NCI-H1436 (cell line): ENCODE measurements around the gene NEDD4L.
A peak's percentile ranks its signal among the peaks of the same experiment; 100 is the strongest.
"Not testable (repeated sequence)": the region's sequence is repeated elsewhere in the genome, so short reads cannot be mapped to it uniquely, and the experiment has no call there.

Experiments
- DNase-seq: peaks from one replicate; lab custom pipeline; 2025; lab: John Stamatoyannopoulos, UW

Gene NEDD4L

GRCh38 chr18:58156516-58156915 is 112.5 kb downstream of the NEDD4L start:
- no peak for DNase-seq

- DNase-seq: no peak
Observed at GRCh38 chr18:58157237-58157636, 113.2 kb downstream of the NEDD4L start.

DNA sequence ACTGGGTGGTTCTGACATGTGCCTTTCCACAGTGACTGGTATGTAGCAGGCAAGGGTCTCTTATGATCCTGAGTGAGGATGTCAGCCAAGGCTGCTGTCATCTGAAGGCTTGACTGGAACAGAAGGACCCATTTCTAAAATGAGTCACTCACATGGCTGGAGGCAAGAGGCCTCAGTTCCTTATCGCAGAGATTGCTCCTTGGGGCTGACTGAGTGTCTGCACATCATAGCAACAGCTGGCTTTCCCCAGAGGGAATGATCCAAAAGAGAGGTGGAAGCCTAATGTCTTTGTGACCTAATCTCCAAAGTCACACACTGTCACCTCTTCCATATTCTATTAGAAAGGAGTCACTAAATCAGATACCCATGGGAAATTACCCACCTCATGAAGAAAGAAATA is 114.0 kb downstream of the NEDD4L start:
- DNase-seq: no peak

GRCh38 chr18:58158459-58158858 is 114.4 kb downstream of the NEDD4L start:
- DNase-seq: no peak

DNA sequence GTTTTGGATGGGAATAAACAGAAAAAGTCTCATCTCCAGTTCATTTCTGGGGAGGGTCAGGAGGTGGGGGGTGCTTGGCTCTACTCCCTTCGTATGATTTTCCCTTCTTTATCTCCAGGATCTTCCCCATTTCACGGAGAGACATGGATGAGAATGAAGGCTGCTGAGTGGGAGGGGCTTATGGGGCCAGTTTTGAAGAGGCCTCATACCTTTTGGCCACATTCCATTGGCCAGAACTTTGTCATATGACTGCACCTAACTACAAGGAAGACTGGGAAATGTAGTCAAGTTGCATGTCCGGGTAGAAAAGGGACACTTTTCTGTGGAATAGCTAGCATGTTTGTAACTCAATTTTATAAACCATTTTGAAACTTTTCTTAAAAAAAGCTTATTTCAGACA is 117.6 kb downstream of the NEDD4L start:
- DNase-seq: no peak

GRCh38 chr18:58162127-58162526 is 118.1 kb downstream of the NEDD4L start:
- DNase-seq: no peak

DNA sequence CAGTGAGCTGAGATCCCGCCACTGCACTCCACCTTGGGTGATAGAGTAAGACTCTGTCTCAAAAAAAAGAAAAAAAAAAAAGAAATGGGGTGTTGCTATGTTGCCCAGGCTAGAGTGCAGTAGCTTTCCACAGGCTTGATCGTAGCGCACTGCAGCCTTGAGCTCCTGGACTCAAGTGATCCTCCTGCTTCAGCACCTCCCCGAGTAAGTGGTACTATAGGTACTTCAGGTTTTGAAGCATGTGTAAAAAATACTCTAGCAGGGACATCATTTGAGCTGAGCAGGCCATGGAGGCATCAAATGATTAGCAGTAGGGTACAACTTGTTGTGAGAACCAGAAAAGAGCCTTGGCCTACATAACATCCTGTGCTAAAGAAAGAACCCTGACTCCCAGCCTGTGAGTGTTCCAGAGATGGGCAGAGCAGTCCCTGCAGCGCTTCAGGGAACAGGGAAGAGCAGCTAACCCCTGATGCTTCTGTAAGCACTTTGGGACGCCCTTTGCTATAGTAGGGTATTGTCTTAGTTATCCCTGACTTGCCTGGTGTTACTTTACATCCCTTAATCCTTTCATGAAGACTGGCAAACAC is 119.1 kb downstream of the NEDD4L start:
- DNase-seq: no peak

- no peak for DNase-seq
Observed at GRCh38 chr18:58166278-58166844, 122.3 kb downstream of the NEDD4L start.

GRCh38 chr18:58167073-58167472 is 123.0 kb downstream of the NEDD4L start:
- no peak for DNase-seq

DNA sequence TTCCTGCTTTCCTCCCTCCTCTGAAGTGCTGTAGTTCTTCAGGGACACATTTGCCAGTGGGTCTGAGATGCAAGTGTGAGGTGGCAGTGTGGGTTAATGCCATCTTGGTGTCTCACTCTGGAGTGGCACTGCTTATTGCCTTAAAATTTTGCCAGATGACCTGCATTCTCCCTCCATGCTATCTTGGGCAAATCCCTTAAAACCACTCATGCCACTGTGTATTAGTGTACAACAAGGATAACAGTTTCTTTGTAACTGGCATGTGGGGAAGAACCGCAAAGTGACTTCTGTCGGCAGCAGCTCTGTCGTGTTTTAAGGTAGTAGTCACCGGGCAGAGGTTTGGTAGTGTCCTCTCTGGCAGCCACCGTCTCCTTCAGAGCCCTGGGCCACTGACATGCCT is 124.2 kb downstream of the NEDD4L start:
- no peak for DNase-seq

GRCh38 chr18:58168993-58169392 is 125.0 kb downstream of the NEDD4L start:
- DNase-seq: no peak

DNA sequence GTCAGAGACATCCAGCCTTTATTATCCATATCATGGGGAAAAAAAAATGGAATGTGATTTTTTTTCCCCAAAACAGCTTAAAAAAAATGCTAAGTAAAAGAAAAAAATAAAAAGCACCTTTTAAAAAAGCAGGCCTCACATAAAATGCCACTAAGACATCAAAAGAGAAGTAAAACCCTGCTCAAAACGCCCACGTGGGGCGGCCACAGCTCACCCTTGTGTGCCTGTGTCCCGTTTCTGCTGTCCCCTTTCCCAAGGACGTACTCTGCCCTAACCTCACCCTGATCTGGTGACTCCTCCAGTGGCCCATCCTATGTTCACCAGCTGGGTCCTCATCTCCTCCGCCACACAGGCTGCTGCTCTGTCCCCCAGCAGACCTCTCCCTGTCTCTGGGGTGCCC is 125.4 kb downstream of the NEDD4L start:
- DNase-seq: no peak

DNA sequence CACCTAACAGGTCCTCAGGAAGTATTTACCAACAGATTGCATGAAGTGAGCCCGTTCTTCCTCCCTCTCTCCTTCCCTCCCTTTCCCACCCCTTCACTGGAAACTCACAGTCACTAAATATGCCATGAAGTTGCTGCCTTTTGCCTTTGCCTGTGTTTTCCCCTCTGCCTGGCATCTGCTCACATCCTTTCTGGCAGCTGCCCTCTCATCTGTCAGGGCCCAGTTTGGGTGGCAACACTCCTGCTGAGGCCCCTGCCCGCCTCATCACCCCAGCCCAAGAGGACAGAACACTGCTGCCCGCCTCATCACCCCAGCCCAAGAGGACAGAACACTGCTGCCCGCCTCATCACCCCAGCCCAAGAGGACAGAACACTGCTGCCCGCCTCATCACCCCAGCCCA is 126.0 kb downstream of the NEDD4L start:
- not testable (repeated sequence) for DNase-seq

GRCh38 chr18:58172031-58172430 is 128.0 kb downstream of the NEDD4L start:
- no peak for DNase-seq

GRCh38 chr18:58174285-58174684 is 130.3 kb downstream of the NEDD4L start:
- no peak for DNase-seq

DNA sequence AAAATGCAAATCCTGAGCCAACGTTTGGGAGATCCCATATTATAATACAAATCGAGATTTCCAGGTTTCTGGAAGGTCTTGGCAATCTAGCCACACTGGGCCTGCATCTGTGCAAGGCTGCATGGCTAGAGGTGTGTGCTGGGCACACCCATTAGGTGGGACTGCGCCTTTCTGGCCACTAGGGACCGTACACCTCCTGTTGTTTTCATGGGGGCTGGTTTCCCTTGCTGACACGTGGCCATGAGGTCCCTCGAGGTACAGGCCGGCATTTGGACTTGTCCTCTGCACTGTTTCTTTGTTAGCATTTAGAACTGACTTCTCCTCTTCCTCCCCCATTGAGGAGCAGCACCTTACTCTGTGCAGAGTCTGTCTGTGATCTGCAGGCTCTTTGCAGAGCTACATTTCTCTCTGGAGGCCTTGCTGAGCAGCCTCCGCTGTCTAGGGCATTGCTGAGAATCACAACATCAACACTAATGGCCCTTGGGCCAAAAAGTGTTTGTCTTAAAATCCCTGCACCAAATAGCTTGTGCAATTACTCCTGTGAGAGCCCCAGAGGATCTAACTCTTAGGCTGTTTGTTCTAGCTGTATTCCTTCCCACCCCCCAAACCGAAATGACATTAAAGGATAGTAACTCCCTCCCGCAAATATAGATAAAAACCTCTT is 131.2 kb downstream of the NEDD4L start:
- no peak for DNase-seq

DNA sequence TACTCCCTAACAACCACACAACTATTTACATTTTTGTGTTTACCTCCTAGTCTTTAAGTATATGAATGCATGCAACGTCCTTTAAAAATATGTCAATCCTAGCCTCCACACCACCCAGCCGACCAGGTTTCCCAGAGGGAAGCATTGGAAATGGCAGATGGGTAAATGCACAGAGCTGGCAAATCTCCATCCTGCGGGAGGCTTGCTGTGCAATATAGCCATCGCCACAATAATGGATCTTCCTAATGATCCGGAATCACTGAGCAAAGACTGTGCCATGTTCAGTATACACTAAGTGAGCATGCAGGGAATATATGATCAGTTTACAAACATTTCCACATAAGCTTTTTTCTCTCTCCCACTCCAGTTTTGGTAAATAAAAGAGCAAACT is 131.8 kb downstream of the NEDD4L start:
- no peak for DNase-seq

GRCh38 chr18:58177004-58177717 is 133.1 kb downstream of the NEDD4L start:
- DNase-seq: no peak

- DNase-seq: no peak
Observed at GRCh38 chr18:58177896-58178470, 134.0 kb downstream of the NEDD4L start.

GRCh38 chr18:58178511-58178910 is 134.5 kb downstream of the NEDD4L start:
- no peak for DNase-seq

DNA sequence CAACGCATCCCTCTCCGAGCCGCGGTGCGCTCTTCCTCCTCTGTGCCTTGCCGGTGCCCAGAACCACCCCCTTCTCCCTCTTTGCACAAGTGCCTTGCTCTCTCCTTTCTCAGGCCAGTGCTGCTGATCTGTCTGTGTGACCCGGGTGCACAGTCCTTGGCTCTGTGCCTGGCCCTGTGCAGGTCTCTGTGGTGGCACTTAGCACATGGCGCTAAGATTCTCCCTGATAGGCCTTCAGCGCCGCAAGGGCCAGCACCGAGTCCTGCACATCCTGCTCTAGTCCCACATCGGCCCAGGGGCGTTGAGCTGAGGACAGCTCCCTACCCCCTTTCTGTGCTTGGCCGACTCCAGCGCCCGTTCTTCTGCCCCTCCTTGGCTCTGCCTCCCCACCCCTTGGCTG is 136.1 kb downstream of the NEDD4L start:
- DNase-seq: no peak

GRCh38 chr18:58180738-58181353 is 136.8 kb downstream of the NEDD4L start:
- DNase-seq: peak; percentile 41
